Esophagus (tissue), 2 donors: Measurements from ENCODE around the gene NOX4. TPM values are rescaled to one million over a fixed set of nuclear protein-coding genes. Genes with fewer than 3 reads are reported as not detected.
A peak's percentile ranks its signal among the peaks of the same experiment; 100 is the strongest.

Experiments
- H3K27ac ChIP-seq, 2 donors: one replicate each; pipeline ENCODE4 v1.5.1; 2013; ENCODE audit warnings: low read depth in 2 of 2, mild to moderate bottlenecking in 2 of 2, inconsistent platforms in 1 of 2, low read length in 1 of 2, moderate library complexity in 1 of 2
- H3K27me3 ChIP-seq, 2 donors: one replicate each; pipeline ENCODE4 v1.6.1; 2013; ENCODE audit warnings: low read length in 2 of 2, control low read depth in 1 of 2, mild to moderate bottlenecking in 1 of 2; ENCODE audit not compliant: insufficient read depth in 2 of 2, control insufficient read depth in 1 of 2
- H3K36me3 ChIP-seq, 2 donors: one replicate each; pipeline ENCODE4 v1.6.1; 2013; ENCODE audit warnings: low read length in 1 of 2; ENCODE audit not compliant: control insufficient read depth in 2 of 2, insufficient read depth in 2 of 2
- H3K4me1 ChIP-seq, 2 donors: one replicate each; pipeline ENCODE4 v1.6.1; 2013; ENCODE audit warnings: low read length in 1 of 2; ENCODE audit not compliant: control insufficient read depth in 2 of 2, insufficient read depth in 2 of 2
- H3K4me3 ChIP-seq, 2 donors: one replicate each; pipeline ENCODE4 v1.5.1; 2013; ENCODE audit warnings: low read length in 2 of 2, mild to moderate bottlenecking in 2 of 2, low read depth in 1 of 2, moderate library complexity in 1 of 2
- H3K9me3 ChIP-seq, 2 donors: one replicate each; pipeline ENCODE4 v1.6.1; 2013; ENCODE audit warnings: mild to moderate bottlenecking in 2 of 2, low read depth in 1 of 2, low read length in 1 of 2, moderate library complexity in 1 of 2; ENCODE audit not compliant: control insufficient read depth in 2 of 2, insufficient read depth in 1 of 2
- WGBS, 2 donors: extraction: QIAGEN DNeasy Blood & Tissue Kit; methylation state at CpG; one replicate each; pipeline ENCODE4 v1.1.7; 2013; 5-methylcytosine and 5-hydroxymethylcytosine counted together
- polyA plus RNA-seq, 2 donors: library from polyadenylated mRNA; stranded (reverse); fragments of 200-250 nt; gene quantifications; one replicate each; pipeline ENCODE4 v1.2.3, GENCODE V29; 2013
- donor health status: healthy with polysubstance abuse.
- donor health status: Bipolar disorder and iron deficiency.

Gene NOX4
- under 1 TPM; 0.20 to 0.43 TPM for polyA plus RNA-seq

DNA sequence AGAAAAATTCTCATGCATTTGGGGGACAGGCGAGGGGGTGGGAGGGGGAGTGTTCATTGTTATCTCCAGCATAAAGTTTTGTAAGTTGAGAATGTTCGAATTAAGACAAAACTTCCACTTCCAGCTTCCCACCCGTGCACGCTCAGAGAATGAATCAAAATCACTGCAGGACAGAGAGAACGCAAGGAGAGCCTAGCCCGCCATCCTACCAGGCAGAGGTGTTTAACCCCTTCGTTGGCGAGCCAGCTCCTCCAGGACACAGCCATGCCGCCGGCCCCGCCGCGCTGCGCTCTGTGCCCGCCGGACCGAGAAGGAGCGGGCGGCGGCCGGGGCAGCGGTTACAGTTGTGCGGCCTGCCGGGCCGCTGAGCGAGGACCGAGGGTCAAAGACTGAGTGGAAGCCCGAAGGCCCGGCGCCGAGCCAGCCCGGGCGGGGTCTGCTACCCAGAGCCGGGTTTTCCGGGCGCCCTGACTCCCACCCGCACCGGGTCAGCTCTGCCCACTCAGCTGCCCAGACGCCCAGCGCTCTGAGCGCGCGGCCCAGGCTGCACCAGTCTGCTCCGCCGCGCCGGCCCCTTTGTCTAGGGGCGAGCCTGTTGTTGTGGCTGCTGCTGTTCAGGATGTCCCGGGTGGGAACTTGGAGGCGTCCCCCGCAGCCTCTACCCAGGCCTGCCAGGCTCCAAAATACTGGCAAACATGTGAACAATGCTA lies at the start of gene NOX4:
NOX4 (minus strand) TSS at position 395 of the 710 bp plus-strand sequence; CDS start at position 266, 129 bp downstream.
- H3K36me3 ChIP-seq = no peaks in the 10 kb centered on the region
- H3K4me3 ChIP-seq = peak within 1 kb of the TSS in 1 of 2 donors; percentile 43
- H3K4me1 ChIP-seq = no peaks in the 10 kb centered on the region
- 4 to 5% methylated on average over 50 to 51 of the region's 51 CpGs for WGBS, 2 donors
- peak within 1 kb of the TSS in 1 of 2 donors; percentile 21 for H3K27ac ChIP-seq
- no peaks in the 10 kb centered on the region for H3K27me3 ChIP-seq
- no peaks in the 10 kb centered on the region for H3K9me3 ChIP-seq

DNA sequence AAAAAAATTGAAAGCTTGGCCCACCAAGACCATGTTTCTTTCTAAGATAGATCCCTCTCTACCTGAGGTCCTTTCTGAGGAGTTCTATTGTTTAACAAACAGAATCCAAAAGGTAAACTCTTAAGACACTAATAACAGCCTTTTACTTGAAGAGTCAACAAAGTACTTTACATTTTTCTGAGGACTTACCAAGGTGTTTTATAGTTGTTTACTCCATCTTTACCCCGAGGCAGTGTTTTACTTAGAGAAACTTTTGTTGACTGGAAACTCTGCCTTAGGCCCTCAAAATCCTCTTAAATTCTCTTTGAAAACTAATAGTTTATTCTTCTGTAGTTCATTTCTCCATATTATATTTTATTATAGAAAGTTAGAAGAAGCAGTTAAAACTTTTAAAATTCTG lies 49.7 kb upstream of the NOX4 start:
- no peaks in the 10 kb centered on the region for H3K9me3 ChIP-seq
- WGBS, 2 donors = 38 to 50% methylated on average over 1 of the region's 1 CpG
- H3K36me3 ChIP-seq = no peaks in the 10 kb centered on the region
- H3K4me3 ChIP-seq = no peak overlapping the region
- no peaks in the 10 kb centered on the region for H3K4me1 ChIP-seq
- no peaks in the 10 kb centered on the region for H3K27me3 ChIP-seq
- H3K27ac ChIP-seq = no peak overlapping the region

DNA sequence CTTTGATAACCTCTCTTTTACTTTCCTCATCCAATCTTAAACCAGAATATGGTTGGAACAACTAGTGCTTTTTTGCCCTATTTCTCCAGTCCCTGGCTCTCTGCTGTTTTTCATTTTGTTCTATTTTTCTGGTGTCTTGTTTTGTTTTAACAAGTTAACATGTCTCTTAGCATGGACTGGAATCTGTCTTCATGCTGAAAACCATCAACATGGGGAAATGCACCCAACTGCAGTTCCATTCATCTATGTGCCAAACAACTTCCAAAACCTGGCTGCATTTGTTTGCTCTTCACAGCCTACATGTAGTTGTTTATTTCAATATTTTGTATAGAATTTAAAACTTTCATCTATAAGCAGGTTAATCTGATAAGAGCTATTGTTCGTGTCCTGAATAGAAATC lies 46.8 kb upstream of the NOX4 start:
- H3K9me3 ChIP-seq = no peaks in the 10 kb centered on the region
- WGBS, 2 donors = 86 to 88% methylated on average over 1 of the region's 1 CpG
- H3K27ac ChIP-seq = no peak overlapping the region
- no peaks in the 10 kb centered on the region for H3K27me3 ChIP-seq
- H3K4me3 ChIP-seq = no peak overlapping the region
- H3K4me1 ChIP-seq = no peaks in the 10 kb centered on the region
- H3K36me3 ChIP-seq = no peaks in the 10 kb centered on the region

DNA sequence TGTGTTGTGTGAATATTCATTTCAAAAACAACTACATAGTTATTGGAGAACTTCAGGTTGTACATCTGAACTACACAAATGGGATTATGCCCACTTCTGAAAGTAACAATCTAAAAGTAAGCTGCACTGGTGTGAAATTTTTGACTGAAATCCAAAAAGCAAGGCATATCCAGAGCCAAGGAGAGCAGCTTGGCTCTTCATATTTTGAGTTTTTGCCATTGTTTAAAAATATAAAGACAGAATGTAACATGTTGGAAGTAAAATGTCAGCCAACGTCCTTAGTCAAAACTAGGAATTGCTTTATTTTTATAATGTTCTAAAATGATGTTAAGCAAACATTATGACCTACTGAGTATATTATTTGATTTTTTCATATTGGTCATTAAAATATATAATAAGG lies 45.8 kb upstream of the NOX4 start:
- H3K27me3 ChIP-seq = no peaks in the 10 kb centered on the region
- no peaks in the 10 kb centered on the region for H3K4me1 ChIP-seq
- no peak overlapping the region for H3K4me3 ChIP-seq
- H3K36me3 ChIP-seq = no peaks in the 10 kb centered on the region
- no peaks in the 10 kb centered on the region for H3K9me3 ChIP-seq
- H3K27ac ChIP-seq = no peak overlapping the region
- WGBS, 2 donors = 20 to 43% methylated on average over 1 of the region's 1 CpG

DNA sequence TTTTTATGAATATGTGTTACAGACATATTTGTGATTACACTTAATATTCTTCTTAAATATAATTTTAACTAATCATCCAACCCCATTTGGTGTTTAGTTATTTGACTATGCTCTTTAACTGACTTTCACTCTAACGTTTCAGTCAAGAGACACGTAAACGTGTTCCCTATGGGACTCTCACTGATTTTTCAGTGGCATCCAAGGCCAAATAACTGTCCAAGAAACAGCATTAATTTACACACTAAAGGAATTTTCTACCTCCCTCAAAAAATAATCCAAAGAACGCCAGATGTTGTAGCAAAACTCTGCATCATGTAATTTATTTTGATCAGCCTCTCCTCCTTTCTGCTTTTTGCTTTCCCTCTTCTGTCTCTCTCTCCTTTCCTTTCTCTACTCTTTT lies 44.0 kb upstream of the NOX4 start:
- WGBS, 2 donors = 66 to 71% methylated on average over 4 of the region's 4 CpGs
- Histone ChIP-seq H3K4me3 (no peak overlapping the region), H3K4me1 (no peaks in the 10 kb centered on the region), H3K27me3 (no peaks in the 10 kb centered on the region), H3K36me3 (no peaks in the 10 kb centered on the region), H3K27ac (no peak overlapping the region), H3K9me3 (no peaks in the 10 kb centered on the region)

DNA sequence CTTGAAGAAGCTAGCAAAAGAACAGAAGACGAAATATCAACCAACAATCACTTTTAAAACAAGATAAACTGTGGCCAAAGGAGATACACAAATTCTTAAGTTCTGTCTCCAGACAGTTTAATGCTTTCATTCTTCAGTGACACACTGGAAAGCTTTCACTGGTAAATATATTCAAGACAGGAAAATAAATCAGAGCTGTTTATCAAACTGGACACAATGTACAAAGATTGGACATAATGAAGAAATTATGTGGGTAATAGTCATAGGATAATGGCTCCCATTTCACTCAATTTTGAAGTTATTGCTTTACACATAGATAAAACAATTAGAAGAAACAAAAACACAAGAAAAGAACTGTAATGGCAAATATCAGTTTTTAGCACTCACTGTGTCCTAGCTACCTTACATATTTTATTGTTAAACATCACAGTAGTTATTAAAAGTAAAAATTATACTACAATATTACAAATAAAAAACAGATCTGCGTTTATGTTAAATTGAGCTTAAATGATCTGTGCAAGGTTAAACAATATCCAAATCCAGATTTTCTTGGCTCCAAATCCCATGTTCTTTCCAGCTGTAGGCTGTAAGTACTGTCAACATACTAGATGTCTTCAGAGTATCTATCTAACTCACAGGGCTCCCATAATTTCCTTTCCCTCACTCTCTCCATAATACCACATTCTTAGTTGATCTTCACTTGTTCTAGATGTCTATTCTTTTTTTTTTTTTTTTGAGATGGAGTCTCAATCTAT lies 38.6 kb upstream of the NOX4 start:
- Histone ChIP-seq H3K36me3 (no peaks in the 10 kb centered on the region), H3K4me1 (no peaks in the 10 kb centered on the region), H3K9me3 (no peaks in the 10 kb centered on the region), H3K27ac (no peak overlapping the region), H3K27me3 (no peaks in the 10 kb centered on the region), H3K4me3 (no peak overlapping the region)
- 48 to 49% methylated on average over 2 of the region's 2 CpGs for WGBS, 2 donors

DNA sequence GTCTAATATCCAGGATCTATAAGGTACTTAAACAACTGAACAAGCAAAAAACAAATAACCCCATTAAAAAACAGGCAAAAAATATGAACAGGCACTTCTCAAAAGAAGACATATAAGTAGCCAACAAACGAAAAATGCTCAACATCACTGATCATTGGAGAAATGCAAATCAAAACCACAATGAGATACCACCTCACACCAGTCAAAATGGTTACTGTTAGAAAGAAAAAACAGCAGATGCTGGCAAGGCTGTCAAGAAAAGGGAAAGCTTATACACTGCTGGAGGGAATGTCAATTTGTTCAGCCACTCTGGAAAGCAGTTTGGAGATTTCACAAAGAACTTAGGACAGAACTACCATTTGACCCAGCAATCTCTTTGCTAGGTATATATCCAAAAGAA lies 30.6 kb upstream of the NOX4 start:
- Histone ChIP-seq H3K27me3 (no peaks in the 10 kb centered on the region), H3K4me1 (no peaks in the 10 kb centered on the region), H3K9me3 (no peaks in the 10 kb centered on the region), H3K36me3 (no peaks in the 10 kb centered on the region), H3K27ac (no peak overlapping the region), H3K4me3 (no peak overlapping the region)
- WGBS, 2 donors = 69 to 76% methylated on average over 1 of the region's 1 CpG

DNA sequence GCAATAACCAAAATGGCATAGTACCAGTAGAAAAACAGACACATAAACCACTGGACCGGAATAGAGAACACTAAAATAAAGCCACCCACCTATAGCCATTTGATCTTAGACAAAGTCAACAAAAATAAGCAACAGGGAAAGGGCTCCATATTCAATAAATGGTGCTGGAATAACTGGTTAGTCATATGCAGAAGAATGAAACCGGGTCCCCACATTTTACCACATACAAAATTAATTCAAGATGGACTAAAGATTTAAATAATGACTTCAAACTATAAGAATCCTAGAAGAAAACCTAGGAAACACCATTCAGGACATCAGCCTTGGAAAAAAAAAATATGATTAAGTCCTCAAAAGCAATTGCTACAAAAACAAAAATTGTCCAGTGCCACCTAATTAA lies 30.1 kb upstream of the NOX4 start:
- Histone ChIP-seq H3K4me1 (no peaks in the 10 kb centered on the region), H3K27me3 (no peaks in the 10 kb centered on the region), H3K4me3 (no peak overlapping the region), H3K36me3 (no peaks in the 10 kb centered on the region), H3K9me3 (no peaks in the 10 kb centered on the region), H3K27ac (no peak overlapping the region)
- 87 to 94% methylated on average over 2 of the region's 2 CpGs for WGBS, 2 donors

DNA sequence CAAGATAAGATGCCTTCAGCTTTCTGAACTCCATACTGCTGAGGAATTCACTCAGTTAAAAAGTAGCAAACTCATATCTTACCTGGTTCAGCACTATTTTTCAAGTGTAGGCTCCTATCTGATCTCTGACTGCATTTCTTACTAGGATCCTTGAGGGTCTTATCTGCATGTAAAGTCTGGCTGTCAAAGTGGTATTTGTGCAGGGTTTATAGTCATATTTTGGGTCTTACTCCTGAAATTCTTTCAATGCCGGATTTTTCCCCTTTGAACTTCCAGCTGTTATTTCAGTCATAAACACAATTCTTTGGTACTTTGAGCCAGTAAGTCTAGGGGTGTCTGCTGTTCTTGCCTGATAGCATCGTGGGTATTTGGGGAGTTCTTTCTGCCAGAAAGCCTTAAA lies 25.3 kb upstream of the NOX4 start:
- Histone ChIP-seq H3K4me1 (no peaks in the 10 kb centered on the region), H3K27ac (no peak overlapping the region), H3K9me3 (no peaks in the 10 kb centered on the region), H3K36me3 (no peaks in the 10 kb centered on the region), H3K27me3 (no peaks in the 10 kb centered on the region), H3K4me3 (no peak overlapping the region)
- 56 to 58% methylated on average over 2 of the region's 2 CpGs for WGBS, 2 donors

DNA sequence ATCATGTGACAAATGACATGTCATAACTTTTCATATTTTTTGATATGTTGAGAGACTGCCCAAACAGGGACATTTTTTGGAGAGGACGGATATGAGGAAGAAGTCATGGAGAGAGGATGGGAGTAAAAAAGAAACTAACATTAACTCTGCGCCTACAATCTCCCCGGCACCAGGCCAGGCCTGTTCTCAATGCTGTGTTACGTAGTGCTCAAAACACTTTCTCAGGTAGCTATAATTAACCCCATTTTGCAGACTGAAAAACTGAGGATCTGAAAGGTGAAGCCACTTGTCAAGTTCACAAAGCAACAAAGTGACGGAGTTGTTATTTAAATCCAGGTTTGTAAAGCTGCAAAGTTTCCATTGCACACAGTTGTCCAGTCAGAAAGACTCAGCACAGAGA lies 17.4 kb upstream of the NOX4 start:
- H3K27ac ChIP-seq = no peak overlapping the region
- H3K36me3 ChIP-seq = no peaks in the 10 kb centered on the region
- H3K27me3 ChIP-seq = no peaks in the 10 kb centered on the region
- no peak overlapping the region for H3K4me3 ChIP-seq
- H3K4me1 ChIP-seq = no peaks in the 10 kb centered on the region
- WGBS, 2 donors = 89 to 92% methylated on average over 5 of the region's 5 CpGs
- no peaks in the 10 kb centered on the region for H3K9me3 ChIP-seq
